Fibroblast of mammary gland (primary cell): ENCODE results near the gene ANKK1.

Experiments
- DNase-seq: peaks from one replicate; pipeline ENCODE4 v3.0.0-alpha.2; 2010; ENCODE audit warnings: low read depth
- H3K4me3 ChIP-seq: 2 replicates; pipeline ENCODE4 v1.5.1; 2011; ENCODE audit warnings: low read depth, mild to moderate bottlenecking, low read length, moderate library complexity; ENCODE audit not compliant: control insufficient read depth
- TF ChIP-seq, protein P1 (sequence below): conservative IDR thresholded peaks from 2 replicates; pipeline ENCODE4 v1.5.1; 2011; ENCODE audit warnings: low read depth, low read length, inconsistent platforms; ENCODE audit not compliant: control insufficient read depth, insufficient read depth

Gene ANKK1

DNA sequence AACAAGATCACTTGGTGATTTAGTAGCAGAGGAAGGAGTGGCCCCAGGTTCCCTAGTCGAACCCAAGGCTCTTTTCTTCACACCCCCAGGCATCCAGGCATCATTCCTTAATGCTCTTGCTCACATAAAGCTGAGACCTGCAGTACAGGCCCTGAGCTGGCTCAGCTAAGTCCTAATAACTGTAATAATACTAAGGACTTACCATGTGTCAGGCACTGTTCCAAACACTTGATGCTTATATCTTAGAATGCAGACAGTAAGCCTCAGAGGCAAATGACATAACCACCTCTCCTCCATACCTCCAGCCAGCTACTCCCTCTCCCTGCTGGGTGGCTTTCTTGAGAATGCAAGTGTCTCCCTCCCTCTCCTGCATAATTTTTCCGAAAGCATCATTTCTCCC, 33.2 kb downstream of the ANKK1 start:
- no peak for DNase-seq
- no peak overlapping the region for H3K4me3 ChIP-seq
- TF ChIP-seq, protein P1, sequence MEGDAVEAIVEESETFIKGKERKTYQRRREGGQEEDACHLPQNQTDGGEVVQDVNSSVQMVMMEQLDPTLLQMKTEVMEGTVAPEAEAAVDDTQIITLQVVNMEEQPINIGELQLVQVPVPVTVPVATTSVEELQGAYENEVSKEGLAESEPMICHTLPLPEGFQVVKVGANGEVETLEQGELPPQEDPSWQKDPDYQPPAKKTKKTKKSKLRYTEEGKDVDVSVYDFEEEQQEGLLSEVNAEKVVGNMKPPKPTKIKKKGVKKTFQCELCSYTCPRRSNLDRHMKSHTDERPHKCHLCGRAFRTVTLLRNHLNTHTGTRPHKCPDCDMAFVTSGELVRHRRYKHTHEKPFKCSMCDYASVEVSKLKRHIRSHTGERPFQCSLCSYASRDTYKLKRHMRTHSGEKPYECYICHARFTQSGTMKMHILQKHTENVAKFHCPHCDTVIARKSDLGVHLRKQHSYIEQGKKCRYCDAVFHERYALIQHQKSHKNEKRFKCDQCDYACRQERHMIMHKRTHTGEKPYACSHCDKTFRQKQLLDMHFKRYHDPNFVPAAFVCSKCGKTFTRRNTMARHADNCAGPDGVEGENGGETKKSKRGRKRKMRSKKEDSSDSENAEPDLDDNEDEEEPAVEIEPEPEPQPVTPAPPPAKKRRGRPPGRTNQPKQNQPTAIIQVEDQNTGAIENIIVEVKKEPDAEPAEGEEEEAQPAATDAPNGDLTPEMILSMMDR, result no peak

GRCh38 chr11:113426686-113427085, 39.1 kb downstream of the ANKK1 start:
- DNase-seq, result no peak
- H3K4me3 ChIP-seq, result no peak overlapping the region

DNA sequence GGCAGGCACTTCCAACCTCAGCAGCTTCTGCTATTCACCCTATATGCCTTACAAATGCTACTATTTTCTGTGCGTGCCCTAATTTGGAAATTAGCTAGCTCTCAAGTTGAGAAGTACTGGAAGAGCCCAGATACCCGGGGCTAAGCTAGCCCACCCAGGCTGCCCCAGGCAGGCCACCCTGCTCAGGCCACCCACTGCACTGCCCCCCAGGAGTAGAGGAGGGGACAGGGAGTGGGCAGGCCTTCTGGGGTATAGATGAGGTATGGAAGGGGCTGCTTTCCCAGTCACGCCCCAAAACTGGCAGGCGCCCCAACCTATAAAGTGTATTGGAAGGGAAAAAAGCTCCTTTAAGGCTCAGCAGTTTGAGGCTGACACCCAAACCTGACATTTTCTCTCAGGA, 44.2 kb downstream of the ANKK1 start:
- TF ChIP-seq, protein P1, result no peak
- H3K4me3 ChIP-seq, result no peak overlapping the region
- no peak for DNase-seq

More at GRCh38 chr11:113426686-113427085, 39.1 kb downstream of the ANKK1 start:
- TF ChIP-seq, protein P1, result no peak

DNA sequence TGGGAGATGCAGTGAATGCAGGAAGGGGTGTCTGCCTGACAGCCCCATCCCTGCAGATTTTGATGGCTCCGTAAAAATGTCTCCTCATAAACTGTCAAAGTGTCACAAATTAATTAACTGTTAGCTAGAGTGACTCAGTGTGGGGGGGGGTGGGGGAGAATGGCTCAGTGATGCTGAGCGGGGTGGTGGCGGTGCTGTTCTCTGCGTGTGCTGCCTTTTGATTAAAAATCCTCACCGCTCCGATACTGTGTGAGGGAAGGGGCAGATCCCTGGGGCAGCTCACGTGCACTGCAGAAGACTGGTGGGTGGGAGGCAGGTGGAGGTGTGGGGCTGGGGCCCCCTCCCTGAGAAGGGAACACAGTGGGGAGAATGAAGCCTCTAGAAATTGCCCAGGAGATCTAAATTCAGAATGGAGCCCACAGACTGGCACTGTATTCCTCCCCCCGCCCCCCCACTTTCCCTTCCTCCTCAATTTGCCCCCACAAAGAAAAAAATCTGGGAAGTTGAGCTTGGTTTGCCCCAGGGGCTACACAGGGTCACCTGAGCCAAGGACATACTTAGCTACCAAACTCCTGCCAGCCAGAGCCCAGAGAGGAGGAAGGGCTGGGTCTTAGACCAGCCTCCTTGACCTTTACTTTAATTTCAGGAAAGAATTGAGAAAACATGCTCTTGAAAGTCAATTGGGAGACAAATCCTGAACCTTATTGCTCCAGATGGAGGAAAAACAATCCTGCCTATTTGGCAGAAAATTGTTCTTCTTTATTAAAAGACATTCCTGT, 47.8 kb downstream of the ANKK1 start:
- TF ChIP-seq, protein P1, result no peak
- DNase-seq, result no peak
- H3K4me3 ChIP-seq, result no peak overlapping the region

GRCh38 chr11:113436672-113437252, 49.2 kb downstream of the ANKK1 start:
- TF ChIP-seq, protein P1, result no peak
- no peak for DNase-seq

DNA sequence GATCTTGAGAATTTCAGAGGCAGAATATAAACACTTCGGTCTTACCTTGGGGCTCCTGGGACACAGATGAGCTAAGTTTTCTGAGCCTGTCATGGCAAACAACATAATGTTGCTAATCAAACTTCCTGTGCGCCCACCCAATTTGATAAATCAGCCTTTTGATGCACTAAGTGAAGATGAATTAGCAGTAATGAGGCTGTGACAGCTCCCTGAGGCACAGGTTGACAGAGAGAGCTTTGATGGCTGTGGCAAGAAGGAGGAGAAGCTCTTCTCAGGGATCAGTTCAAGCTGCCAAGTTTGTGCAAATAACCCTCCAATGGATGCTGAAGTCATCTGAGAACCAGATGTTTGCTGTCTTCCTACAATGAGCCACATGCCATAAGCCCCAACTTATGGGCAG, 53.2 kb downstream of the ANKK1 start:
- TF ChIP-seq, protein P1, result no peak
- no peak overlapping the region for H3K4me3 ChIP-seq
- no peak for DNase-seq

More at GRCh38 chr11:113436672-113437252, 49.2 kb downstream of the ANKK1 start:
- H3K4me3 ChIP-seq, result no peak overlapping the region
